H1 (cell line): ENCODE measurements around the gene PI16. TPM values are rescaled to one million over a fixed set of nuclear protein-coding genes. Genes with fewer than 3 reads are reported as not detected.

Experiments used
- CTCF ChIA-PET: fragments of 300-600 bp; sonication (Branson Sonifier 250); formaldehyde crosslinking; loops from one replicate; lab custom pipeline; 2021; ENCODE audit not compliant: partially characterized antibody; lab: Charles Lee
- POLR2A ChIA-PET: fragments of 300-600 bp; sonication (Branson Sonifier 250); formaldehyde crosslinking; loops from one replicate; lab custom pipeline; 2021; ENCODE audit warnings: inconsistent platforms; ENCODE audit not compliant: partially characterized antibody; lab: Charles Lee
- DNase-seq, 2 experiments: peaks; one replicate each; pipeline versions ENCODE4 v3.0.0 to v3.0.0-alpha.2; 2010 to 2022; ENCODE audit warnings: low spot score in 2 of 2, low read depth in 1 of 2, mixed read lengths in 1 of 2
- FAIRE-seq: peaks from 2 replicates; lab custom pipeline; 2011; peaks lifted over from hg19 to GRCh38; lab: Jason Lieb, UNC
- H2AFZ ChIP-seq: 2 replicates; pipeline ENCODE4 v1.8.1; 2012; ENCODE audit warnings: low read length, inconsistent platforms
- H2AK5ac ChIP-seq: 2 replicates; pipeline ENCODE4 v1.6.1; 2013; ENCODE audit warnings: low read depth, low read length
- H2BK120ac ChIP-seq: replicated peaks from 2 replicates; pipeline ENCODE3; 2013; ENCODE audit warnings: low read depth, low read length, inconsistent platforms
- H2BK12ac ChIP-seq: 2 replicates; pipeline ENCODE4 v1.6.1; 2013; ENCODE audit warnings: low read depth, low read length
- H2BK15ac ChIP-seq: 2 replicates; pipeline ENCODE4 v1.6.1; 2013; ENCODE audit warnings: low read length
- H2BK20ac ChIP-seq: 2 replicates; pipeline ENCODE4 v1.6.1; 2013; ENCODE audit warnings: low read length
- H2BK5ac ChIP-seq: 2 replicates; pipeline ENCODE4 v1.6.1; 2013; ENCODE audit warnings: low read depth, low read length
- H3K14ac ChIP-seq: 2 replicates; pipeline ENCODE4 v1.6.1; 2013; ENCODE audit warnings: inconsistent platforms; ENCODE audit not compliant: insufficient read length
- H3K18ac ChIP-seq: 2 replicates; pipeline ENCODE4 v1.6.1; 2013; ENCODE audit warnings: low read length; ENCODE audit errors: extremely low read depth
- H3K23ac ChIP-seq: 2 replicates; pipeline ENCODE4 v1.6.1; 2013; ENCODE audit warnings: inconsistent platforms; ENCODE audit not compliant: insufficient read length
- H3K23me2 ChIP-seq: 2 replicates; pipeline ENCODE4 v1.6.1; 2013; ENCODE audit warnings: low read depth, low read length
- H3K27ac ChIP-seq: 2 replicates; pipeline ENCODE4 v1.6.1; 2011; ENCODE audit warnings: low read depth, low read length, inconsistent platforms
- H3K27me3 ChIP-seq, 4 experiments: replicated peaks in 1 of 4; 1 replicate in 1 of 4; 2 replicates in 3 of 4; pipeline versions ENCODE4 v1.6.1 to v1.8.1; 2011 to 2013; ENCODE audit warnings: low read length in 3 of 4, mild to moderate bottlenecking in 3 of 4, inconsistent platforms in 2 of 4, mixed read lengths in 2 of 4, moderate library complexity in 1 of 4; ENCODE audit not compliant: control insufficient read depth in 3 of 4, insufficient read depth in 3 of 4; ENCODE audit errors: extremely low read depth in 1 of 4
- H3K36me3 ChIP-seq, 4 experiments: 2 replicates each; pipeline versions ENCODE4 v1.6.1 to v1.8.1; 2011 to 2013; ENCODE audit warnings: mild to moderate bottlenecking in 4 of 4, low read length in 3 of 4, moderate library complexity in 2 of 4, control low read depth in 1 of 4, inconsistent platforms in 1 of 4; ENCODE audit not compliant: insufficient read depth in 4 of 4, control insufficient read depth in 2 of 4
- H3K4ac ChIP-seq: replicated peaks from 2 replicates; pipeline ENCODE3; 2013; ENCODE audit warnings: low read length, low read depth, mixed read lengths, inconsistent platforms; ENCODE audit not compliant: insufficient read length
- H3K4me1 ChIP-seq, 4 experiments: replicated peaks in 1 of 4; 1 replicate in 1 of 4; 2 replicates in 3 of 4; pipeline versions ENCODE4 v1.6.1 to v1.8.1; 2011 to 2013; ENCODE audit warnings: low read length in 3 of 4, inconsistent platforms in 2 of 4, mixed read lengths in 1 of 4; ENCODE audit not compliant: insufficient read depth in 4 of 4, control insufficient read depth in 3 of 4
- H3K4me2 ChIP-seq, 2 experiments: 2 replicates each; pipeline versions ENCODE4 v1.6.1 to v1.8.1; 2011 to 2013; ENCODE audit warnings: low read depth in 2 of 2, low read length in 2 of 2, control low read depth in 1 of 2, inconsistent platforms in 1 of 2, mild to moderate bottlenecking in 1 of 2; ENCODE audit not compliant: insufficient read depth in 1 of 2
- H3K4me3 ChIP-seq, 4 experiments: fragments of 200-600, 300-600 bp in 1 of 4; sonication (generic), shearing (Covaris generic), sonication (Bioruptor Twin) in 1 of 4; 2 replicates each; pipeline versions ENCODE4 v1.5.1 to v1.8.1; 2011 to 2016; ENCODE audit warnings: low read length in 4 of 4, low read depth in 3 of 4, control low read depth in 2 of 4, inconsistent platforms in 2 of 4, mild to moderate bottlenecking in 2 of 4, mixed read lengths in 1 of 4, moderate library complexity in 1 of 4; ENCODE audit not compliant: insufficient read depth in 2 of 4; ENCODE audit errors: extremely low read depth in 1 of 4
- H3K56ac ChIP-seq: replicated peaks from 2 replicates; pipeline ENCODE3; 2013; ENCODE audit warnings: low read depth, mild to moderate bottlenecking, mixed read lengths, low read length, inconsistent platforms; ENCODE audit not compliant: insufficient read length
- H3K79me1 ChIP-seq: 2 replicates; pipeline ENCODE4 v1.6.1; 2013; ENCODE audit warnings: low read depth, low read length, control low read depth
- H3K79me2 ChIP-seq, 2 experiments: 2 replicates each; pipeline versions ENCODE4 v1.6.1 to v1.8.1; 2012 to 2013; ENCODE audit warnings: low read length in 2 of 2, mild to moderate bottlenecking in 2 of 2, inconsistent platforms in 1 of 2; ENCODE audit not compliant: insufficient read depth in 2 of 2, control insufficient read depth in 1 of 2
- H3K9ac ChIP-seq, 4 experiments: replicated peaks in 1 of 4; 1 replicate in 1 of 4; 2 replicates in 3 of 4; pipeline versions ENCODE4 v1.6.1 to v1.8.1; 2011 to 2013; ENCODE audit warnings: low read depth in 3 of 4, low read length in 3 of 4, control low read depth in 2 of 4, mild to moderate bottlenecking in 2 of 4, moderate library complexity in 2 of 4, inconsistent platforms in 1 of 4; ENCODE audit errors: extremely low read depth in 1 of 4
- H3K9me3 ChIP-seq, 2 experiments: 2 replicates each; pipeline versions ENCODE4 v1.6.1 to v1.8.1; 2012 to 2013; ENCODE audit warnings: mild to moderate bottlenecking in 2 of 2, moderate library complexity in 2 of 2, control low read depth in 1 of 2, inconsistent platforms in 1 of 2, low read depth in 1 of 2, low read length in 1 of 2, mixed read lengths in 1 of 2; ENCODE audit not compliant: insufficient read depth in 2 of 2
- H4K20me1 ChIP-seq, 2 experiments: replicated peaks in 1 of 2; 2 replicates each; pipeline versions ENCODE3 to v1.8.1; 2011 to 2013; ENCODE audit warnings: inconsistent platforms in 2 of 2, low read length in 2 of 2, mild to moderate bottlenecking in 1 of 2; ENCODE audit not compliant: insufficient read depth in 2 of 2, control insufficient read depth in 1 of 2
- H4K5ac ChIP-seq: 2 replicates; pipeline ENCODE4 v1.6.1; 2013; ENCODE audit warnings: low read length, low read depth, mixed read lengths, inconsistent platforms; ENCODE audit not compliant: insufficient read length
- H4K8ac ChIP-seq: 2 replicates; pipeline ENCODE4 v1.8.0; 2013; ENCODE audit warnings: mild to moderate bottlenecking, moderate library complexity, low read length, inconsistent platforms; ENCODE audit not compliant: insufficient read depth; ENCODE audit errors: extremely low read depth
- H4K91ac ChIP-seq: replicated peaks from 2 replicates; pipeline ENCODE3; 2013; ENCODE audit warnings: low read length, mixed read lengths, inconsistent platforms; ENCODE audit not compliant: insufficient read length
- CEBPB ChIP-seq: IDR thresholded peaks from 2 replicates; pipeline ENCODE4 v1.6.1; 2012; ENCODE audit warnings: low read depth, low read length
- EP300 ChIP-seq, 2 experiments: IDR thresholded peaks; 1 replicate in 1 of 2; 2 replicates in 1 of 2; pipeline ENCODE4 v1.6.1; 2011 to 2012; ENCODE audit warnings: low read depth in 2 of 2, low read length in 2 of 2, mild to moderate bottlenecking in 2 of 2, borderline replicate concordance in 1 of 2, inconsistent platforms in 1 of 2, moderate library complexity in 1 of 2
- JUND ChIP-seq: IDR thresholded peaks from 2 replicates; pipeline ENCODE4 v1.6.1; 2011; ENCODE audit warnings: mild to moderate bottlenecking, improper control_type of control experiment, low read length
- TAF1 ChIP-seq: IDR thresholded peaks from 2 replicates; pipeline ENCODE4 v1.6.1; 2011; ENCODE audit warnings: mild to moderate bottlenecking, low read depth, low read length
- WGBS, 2 experiments: shearing (Covaris generic) in 1 of 2; methylation state at CpG; one replicate each; pipeline versions ENCODE4 v1.1.6 to v1.1.7; 2013 to 2015; ENCODE audit warnings: low lambda C conversion rate in 2 of 2, mixed read lengths in 2 of 2, inconsistent platforms in 1 of 2, low coverage in 1 of 2, missing lambda C conversion rate in 1 of 2; ENCODE audit not compliant: insufficient replicate concordance in 2 of 2, insufficient coverage in 1 of 2, insufficient read length in 1 of 2; ENCODE audit errors: extremely low coverage in 1 of 2, missing lambda C conversion rate in 1 of 2; 5-methylcytosine and 5-hydroxymethylcytosine counted together
- polyA plus RNA-seq, 7 experiments: library from polyadenylated mRNA; depleted of rRNA in 3 of 7; stranded (reverse) in 5 of 7; unstranded in 2 of 7; fragments of >200 nt in 5 of 7; fragments of 200-250 nt in 2 of 7; gene quantifications; 1 replicate in 5 of 7; 2 replicates in 1 of 7; 4 replicates in 1 of 7; pipeline versions ENCODE4 v1.2.1 to v1.2.3, GENCODE V29; 2011 to 2013; ENCODE audit warnings: missing spikeins in 2 of 7, mixed read lengths in 2 of 7
- total RNA-seq: library from RNA; stranded (reverse); fragmentation: NEBNext Ultra II Directional; extraction: Animal tissue kit (Norgen Biotek cat#: 25700); gene quantifications from 2 replicates; pipeline ENCODE4 v1.2.1, GENCODE V29; 2021
- TF ChIP-seq, protein P1 (sequence below): IDR thresholded peaks from 2 replicates; pipeline ENCODE4 v1.6.1; 2011; ENCODE audit warnings: low read depth, mild to moderate bottlenecking, low read length; ENCODE audit not compliant: insufficient read depth

Gene PI16
- total and polyA plus RNA-seq, 2 of the 8 experiments (the other 6 are each of a cell fraction or from before 2014, with no cell fraction given): 0.05 TPM; not detected in 1

DNA sequence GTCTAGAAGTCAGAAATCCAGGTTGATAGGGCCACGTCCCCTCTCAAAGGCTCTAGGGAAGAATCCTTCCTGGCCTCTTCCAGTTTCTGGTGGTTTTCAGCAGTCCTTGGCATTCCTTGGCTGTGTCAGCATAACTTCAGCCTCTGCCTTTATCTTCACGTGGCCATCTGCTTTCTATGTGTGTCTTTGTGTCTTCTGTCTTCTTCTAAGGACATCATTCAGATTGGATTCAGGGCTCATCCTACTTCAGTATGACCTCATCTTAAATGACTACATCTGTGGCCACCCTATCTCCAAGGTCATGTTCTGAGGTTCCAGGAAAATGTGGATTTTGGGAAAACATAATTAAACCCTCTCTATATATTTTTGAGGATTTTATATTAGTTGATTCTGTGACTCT lies 45.8 kb upstream of the PI16 start:
- Histone ChIP-seq H3K9me3 (no peaks in the 10 kb centered on the region), H4K8ac (no peak overlapping the region), H3K23ac (no peak overlapping the region), H3K36me3 (0 out of 8 replicates have a peak, but pooled peaks cover 0 to 3% (median 0%) of the 10 kb centered on the region in 4 experiments), H3K79me1 (no peaks in the 10 kb centered on the region), H2BK15ac (no peak overlapping the region)
- FAIRE-seq: no peak
- 85% methylated on average over 2 of the region's 2 CpGs; no CpG with 5 or more reads in 1 of the 2 experiments for WGBS, 2 experiments
- TF ChIP-seq CEBPB (no peak), TAF1 (no peak), JUND (no peak), EP300 (IDR thresholded peaks at IDR 0.05; ENCODE audit: borderline replicate concordance in 1 of 2, low read depth in 2 of 2, low read length in 2 of 2) (no peak)
- TF ChIP-seq, protein P1, sequence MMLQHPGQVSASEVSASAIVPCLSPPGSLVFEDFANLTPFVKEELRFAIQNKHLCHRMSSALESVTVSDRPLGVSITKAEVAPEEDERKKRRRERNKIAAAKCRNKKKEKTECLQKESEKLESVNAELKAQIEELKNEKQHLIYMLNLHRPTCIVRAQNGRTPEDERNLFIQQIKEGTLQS: no peak
- TF ChIP-seq, all 59 proteins: peak for 0
- Histone ChIP-seq H3K14ac (no peak overlapping the region), H2BK20ac (no peak overlapping the region), H3K79me2 (no peaks in the 10 kb centered on the region), H4K20me1 (no peaks in the 10 kb centered on the region), H4K5ac (no peak overlapping the region), H3K23me2 (no peaks in the 10 kb centered on the region), H3K4me2 (no peak overlapping the region), H2BK5ac (no peak overlapping the region), H2AK5ac (no peak overlapping the region), H2AFZ (no peak overlapping the region), H3K27me3 (no peaks in the 10 kb centered on the region), H3K27ac (no peak overlapping the region), H3K56ac (no peak overlapping the region), H2BK120ac (no peak overlapping the region), H2BK12ac (no peak overlapping the region), H3K18ac (no peak overlapping the region), H4K91ac (no peak overlapping the region), H3K4me3 (no peak overlapping the region), H3K4me1 (no peaks in the 10 kb centered on the region), H3K4ac (no peak overlapping the region), H3K9ac (no peak overlapping the region)
- DNase-seq: no peak
- CTCF ChIA-PET: interaction anchor here (1.5 kb wide), 1 partner anchor 72 kb away, joined by 3 read pairs; no protein-coding TSS in a partner anchor
- POLR2A ChIA-PET: interaction anchor here (1.4 kb wide), 1 partner anchor 77 kb away, joined by 3 read pairs; the partner anchor contains the start of gene MTCH1
